A673 (cell line): ENCODE measurements around the gene ARHGAP4. TPM values are rescaled to one million over a fixed set of nuclear protein-coding genes. Genes with fewer than 3 reads are reported as not detected.

Source experiments
- BruUV-seq: library from RNA; stranded (reverse); fragments of 400-500 nt; replicated peaks from 2 replicates; lab custom pipeline; 2021; lab: Mats Ljungman, UMichigan
- CTCF ChIA-PET: fragments of 300-600 bp; sonication (Branson Sonifier 250); formaldehyde crosslinking; loops from one replicate; lab custom pipeline; 2022; ENCODE audit warnings: antibody characterized with exemption; lab: Charles Lee
- POLR2A ChIA-PET: fragments of 300-600 bp; sonication (Branson Sonifier 250); formaldehyde crosslinking; loops from one replicate; lab custom pipeline; 2022; ENCODE audit warnings: antibody characterized with exemption; ENCODE audit not compliant: low non-redundant PET; lab: Charles Lee
- DNase-seq: peaks from one replicate; pipeline ENCODE4 v3.0.0-alpha.2; 2015; ENCODE audit warnings: low spot score
- H3K27ac ChIP-seq: fragments of 200-600 bp; sonication (generic); 2 replicates; pipeline ENCODE4 v1.5.1; 2016; ENCODE audit warnings: mixed run types, low read depth, mild to moderate bottlenecking, mixed read lengths, antibody characterized with exemption, low read length; ENCODE audit not compliant: poor library complexity, severe bottlenecking
- H3K27me3 ChIP-seq: fragments of 200-600 bp; sonication (generic); replicated peaks from 2 replicates; pipeline ENCODE4 v1.6.1; 2017; ENCODE audit warnings: mixed run types, low read depth, mild to moderate bottlenecking, mixed read lengths, antibody characterized with exemption, low read length; ENCODE audit not compliant: insufficient read depth, poor library complexity
- H3K36me3 ChIP-seq: fragments of 200-600 bp; sonication (generic); 2 replicates; pipeline ENCODE4 v1.6.1; 2016; ENCODE audit warnings: mixed run types, mild to moderate bottlenecking, mixed read lengths, antibody characterized with exemption, low read length; ENCODE audit not compliant: insufficient read depth, poor library complexity, severe bottlenecking
- H3K4me1 ChIP-seq: fragments of 200-600 bp; sonication (generic); 2 replicates; pipeline ENCODE4 v1.6.1; 2017; ENCODE audit warnings: mixed run types, mild to moderate bottlenecking, mixed read lengths, antibody characterized with exemption, low read length; ENCODE audit not compliant: insufficient read depth, poor library complexity, severe bottlenecking
- H3K4me3 ChIP-seq: fragments of 200-600 bp; sonication (generic); 2 replicates; pipeline ENCODE4 v1.5.1; 2016; ENCODE audit warnings: low read depth, mixed run types, mild to moderate bottlenecking, mixed read lengths, low read length; ENCODE audit not compliant: poor library complexity, severe bottlenecking
- H3K9me3 ChIP-seq: fragments of 200-600 bp; sonication (generic); 2 replicates; pipeline ENCODE4 v1.6.1; 2016; ENCODE audit warnings: mixed run types, low read depth, mild to moderate bottlenecking, mixed read lengths, antibody characterized with exemption, low read length; ENCODE audit not compliant: poor library complexity, severe bottlenecking
- CTCF ChIP-seq: fragments of 300-800, 200-600 bp; sonication (generic); conservative IDR thresholded peaks from 2 replicates; pipeline ENCODE4 v1.5.1; 2017; ENCODE audit warnings: low read depth, mild to moderate bottlenecking, antibody characterized with exemption, low read length, moderate library complexity, mixed read lengths
- EZH2 ChIP-seq: fragments of 200-600 bp; sonication (generic); IDR thresholded peaks from 2 replicates; pipeline ENCODE4 v1.6.1; 2017; ENCODE audit warnings: borderline replicate concordance, low read depth, mild to moderate bottlenecking, mixed read lengths, antibody characterized with exemption, low read length; ENCODE audit not compliant: poor library complexity, severe bottlenecking
- intact Hi-C: fragments of 100-400 bp; cut with micrococcal nuclease; formaldehyde crosslinking; loops from one replicate; pipeline ENCODE4 v1.10.0; 2022; ENCODE audit not compliant: unreplicated experiment
- total RNA-seq: library from RNA; stranded (reverse); gene quantifications from 2 replicates; pipeline ENCODE4 v1.2.3, GENCODE V29; 2021

Gene ARHGAP4
- total RNA-seq, 1 experiment from 2014 or later, result 43.0 TPM

GRCh38 chrX:153921511-153922446, 4.3 kb downstream of the ARHGAP4 start:
- Histone ChIP-seq H3K9me3 (no peaks in the 10 kb centered on the region), H3K4me3 (no peak overlapping the region), H3K36me3 (no peaks in the 10 kb centered on the region), H3K4me1 (peaks cover 20% of the 10 kb centered on the region), H3K27me3 (no peaks in the 10 kb centered on the region), H3K27ac (no peak overlapping the region)
- intact Hi-C loops, result no loop called here
- ChIA-PET CTCF (no interaction called here), POLR2A (no interaction called here)
- TF ChIP-seq EZH2 (no peak), CTCF (no peak)
- no peak for DNase-seq
- BruUV-seq, result no TSS peak

- Histone ChIP-seq H3K27me3 (no peaks in the 10 kb centered on the region), H3K9me3 (no peaks in the 10 kb centered on the region), H3K36me3 (no peaks in the 10 kb centered on the region), H3K27ac (no peak overlapping the region), H3K4me1 (peaks cover 15% of the 10 kb centered on the region), H3K4me3 (no peak overlapping the region)
- DNase-seq, result no peak
- ChIA-PET CTCF (no interaction called here), POLR2A (no interaction called here)
- TF ChIP-seq EZH2 (no peak), CTCF (no peak)
- BruUV-seq, result no TSS peak
- intact Hi-C loops, result no loop called here
Observed at GRCh38 chrX:153921070-153921469, 5.0 kb downstream of the ARHGAP4 start.

GRCh38 chrX:153920546-153920945, 5.5 kb downstream of the ARHGAP4 start:
- Histone ChIP-seq H3K4me3 (no peak overlapping the region), H3K27ac (no peak overlapping the region), H3K36me3 (no peaks in the 10 kb centered on the region), H3K4me1 (peaks cover 13% of the 10 kb centered on the region), H3K9me3 (no peaks in the 10 kb centered on the region), H3K27me3 (no peaks in the 10 kb centered on the region)
- no peak for DNase-seq
- ChIA-PET POLR2A (no interaction called here), CTCF (no interaction called here)
- intact Hi-C loops, result no loop called here
- TF ChIP-seq EZH2 (no peak), CTCF (no peak)
- no TSS peak for BruUV-seq
